IMR-90 (cell line): ENCODE results near the gene PRKCH. TPM values are rescaled to one million over a fixed set of nuclear protein-coding genes. Genes with fewer than 3 reads are reported as not detected.
"Not testable (repeated sequence)": the region's sequence is repeated elsewhere in the genome, so short reads cannot be mapped to it uniquely, and the experiment has no call there.

Experiments used
- ATAC-seq: fragments of 200-7000 bp; cut with Tn5 transposase; 2 replicates; pipeline ENCODE4 v1.9.1; 2020; ENCODE audit warnings: low read depth, mild to moderate bottlenecking, moderate library complexity
- BruUV-seq: library from RNA; stranded (reverse); fragments of 400-500 nt; replicated peaks from 2 replicates; lab custom pipeline; 2021; lab: Mats Ljungman, UMichigan
- CTCF ChIA-PET: fragments of 300-600 bp; formaldehyde crosslinking; extraction: SDS; loops from one replicate; lab custom pipeline; 2021; ENCODE audit warnings: antibody characterized with exemption; lab: Yijun Ruan, JAX
- POLR2A ChIA-PET: fragments of 300-600 bp; sonication (Branson Sonifier 250); formaldehyde crosslinking; loops from one replicate; lab custom pipeline; 2022; ENCODE audit warnings: antibody characterized with exemption; ENCODE audit not compliant: unreplicated experiment; lab: Charles Lee
- DNase-seq: peaks from one replicate; pipeline ENCODE4 v3.0.0; 2013
- H2AFZ ChIP-seq: replicated peaks from 2 replicates; pipeline ENCODE3; 2013; ENCODE audit warnings: low read length, mild to moderate bottlenecking; ENCODE audit not compliant: poor library complexity
- H2AK5ac ChIP-seq: 2 replicates; pipeline ENCODE4 v1.6.1; 2013; ENCODE audit warnings: low read depth, low read length, inconsistent platforms
- H2AK9ac ChIP-seq: replicated peaks from 2 replicates; pipeline ENCODE3; 2013; ENCODE audit warnings: mild to moderate bottlenecking, low read depth, low read length, moderate library complexity; ENCODE audit not compliant: poor library complexity
- H2BK120ac ChIP-seq: 2 replicates; pipeline ENCODE4 v1.6.1; 2013; ENCODE audit warnings: low read depth, low read length, inconsistent platforms
- H2BK15ac ChIP-seq: 3 replicates; pipeline ENCODE4 v1.6.1; 2013; ENCODE audit warnings: low read depth, low read length, inconsistent platforms
- H2BK20ac ChIP-seq: 2 replicates; pipeline ENCODE4 v1.6.1; 2013; ENCODE audit warnings: low read depth, mild to moderate bottlenecking, inconsistent platforms, low read length, moderate library complexity
- H2BK5ac ChIP-seq: 2 replicates; pipeline ENCODE4 v1.6.1; 2013; ENCODE audit warnings: mild to moderate bottlenecking, low read depth, low read length, inconsistent platforms; ENCODE audit not compliant: poor library complexity, severe bottlenecking
- H3K14ac ChIP-seq: replicated peaks from 2 replicates; pipeline ENCODE4 v1.6.1; 2013; ENCODE audit warnings: low read depth, low read length, inconsistent platforms
- H3K18ac ChIP-seq: 2 replicates; pipeline ENCODE4 v1.6.1; 2013; ENCODE audit warnings: low read depth, low read length, control low read depth
- H3K23ac ChIP-seq: 2 replicates; pipeline ENCODE4 v1.6.1; 2013; ENCODE audit warnings: low read depth, low read length, inconsistent platforms
- H3K27ac ChIP-seq: 2 replicates; pipeline ENCODE4 v1.5.1; 2013; ENCODE audit warnings: mild to moderate bottlenecking, control low read depth, low read length; ENCODE audit not compliant: insufficient read depth
- H3K27me3 ChIP-seq: 2 replicates; pipeline ENCODE4 v1.6.1; 2013; ENCODE audit warnings: low read length; ENCODE audit not compliant: control insufficient read depth, insufficient read depth
- H3K36me3 ChIP-seq: 2 replicates; pipeline ENCODE4 v1.6.1; 2013; ENCODE audit warnings: low read length, mixed read lengths; ENCODE audit not compliant: control insufficient read depth, insufficient read depth
- H3K4ac ChIP-seq: 2 replicates; pipeline ENCODE4 v1.6.1; 2013; ENCODE audit warnings: low read depth, low read length, inconsistent platforms
- H3K4me1 ChIP-seq: 2 replicates; pipeline ENCODE4 v1.6.1; 2013; ENCODE audit warnings: low read length, mixed read lengths; ENCODE audit not compliant: control insufficient read depth, insufficient read depth
- H3K4me2 ChIP-seq: 2 replicates; pipeline ENCODE4 v1.6.1; 2013; ENCODE audit warnings: low read depth, mild to moderate bottlenecking, control low read depth, low read length, moderate library complexity
- H3K4me3 ChIP-seq: 2 replicates; pipeline ENCODE4 v1.5.1; 2013; ENCODE audit warnings: low read depth, mild to moderate bottlenecking, control low read depth, low read length, moderate library complexity; ENCODE audit not compliant: insufficient read depth
- H3K56ac ChIP-seq: 2 replicates; pipeline ENCODE4 v1.6.1; 2013; ENCODE audit warnings: low read length, inconsistent platforms; ENCODE audit not compliant: insufficient read depth; ENCODE audit errors: extremely low read depth
- H3K79me1 ChIP-seq, 2 experiments: 2 replicates each; pipeline ENCODE4 v1.6.1; 2013; ENCODE audit warnings: low read length in 2 of 2, inconsistent platforms in 1 of 2, low read depth in 1 of 2
- H3K9ac ChIP-seq: 2 replicates; pipeline ENCODE4 v1.6.1; 2013; ENCODE audit warnings: low read depth, low read length, control low read depth
- H3K9me1 ChIP-seq: 2 replicates; pipeline ENCODE4 v1.6.1; 2013; ENCODE audit warnings: low read length, inconsistent platforms; ENCODE audit not compliant: insufficient read depth
- H3K9me3 ChIP-seq: 2 replicates; pipeline ENCODE4 v1.6.1; 2013; ENCODE audit warnings: low read length; ENCODE audit not compliant: control insufficient read depth, insufficient read depth
- H4K20me1 ChIP-seq: 2 replicates; pipeline ENCODE4 v1.6.1; 2013; ENCODE audit warnings: low read length, inconsistent platforms; ENCODE audit not compliant: insufficient read depth
- H4K5ac ChIP-seq: 2 replicates; pipeline ENCODE4 v1.6.1; 2013; ENCODE audit warnings: mild to moderate bottlenecking, low read depth, low read length, control low read depth
- H4K8ac ChIP-seq, 2 experiments: 2 replicates each; pipeline ENCODE4 v1.6.1; 2013; ENCODE audit warnings: low read depth in 2 of 2, low read length in 2 of 2, control low read depth in 1 of 2, inconsistent platforms in 1 of 2
- H4K91ac ChIP-seq: 2 replicates; pipeline ENCODE4 v1.6.1; 2013; ENCODE audit warnings: low read depth, low read length, inconsistent platforms; ENCODE audit not compliant: insufficient read depth
- WGBS, 2 experiments: methylation state at CpG; one replicate each; pipeline versions ENCODE4 v1.1.5 to v1.1.7; 2013; ENCODE audit warnings: missing lambda C conversion rate in 2 of 2; ENCODE audit not compliant: insufficient read length in 1 of 2; ENCODE audit errors: extremely low coverage in 2 of 2; 5-methylcytosine and 5-hydroxymethylcytosine counted together
- dilution Hi-C: fragments of 300-500 bp; cut with HindIII; formaldehyde crosslinking; loops from one replicate; pipeline ENCODE4 v1.14.3; 2018; ENCODE audit warnings: low sequenced_read_pairs; ENCODE audit not compliant: unreplicated experiment
- in situ Hi-C: fragments of 300-500 bp; cut with MboI; formaldehyde crosslinking; loops from 3 replicates; pipeline ENCODE4 v1.14.3; 2019; ENCODE audit warnings: low sequenced_read_pairs, inconsistent platforms, mixed read lengths
- intact Hi-C: fragments of 100-400 bp; cut with micrococcal nuclease; formaldehyde crosslinking; loops from 2 replicates; pipeline ENCODE4 v1.10.0; 2022
- polyA plus RNA-seq, 3 experiments: library from polyadenylated mRNA; depleted of rRNA; stranded (reverse); fragments of >200 nt; gene quantifications; 2 replicates each; pipeline ENCODE4 v1.2.3, GENCODE V29; 2012; ENCODE audit warnings: low replicate concordance in 1 of 3
- total RNA-seq: library from RNA; depleted of rRNA; stranded (reverse); fragments of >200 nt; gene quantifications from 2 replicates; pipeline ENCODE4 v1.2.3, GENCODE V29; 2012

Gene PRKCH
- total and polyA plus RNA-seq, 2 of the 4 experiments (the other 2 are of a cell fraction): 1.6 to 2.3 TPM

DNA sequence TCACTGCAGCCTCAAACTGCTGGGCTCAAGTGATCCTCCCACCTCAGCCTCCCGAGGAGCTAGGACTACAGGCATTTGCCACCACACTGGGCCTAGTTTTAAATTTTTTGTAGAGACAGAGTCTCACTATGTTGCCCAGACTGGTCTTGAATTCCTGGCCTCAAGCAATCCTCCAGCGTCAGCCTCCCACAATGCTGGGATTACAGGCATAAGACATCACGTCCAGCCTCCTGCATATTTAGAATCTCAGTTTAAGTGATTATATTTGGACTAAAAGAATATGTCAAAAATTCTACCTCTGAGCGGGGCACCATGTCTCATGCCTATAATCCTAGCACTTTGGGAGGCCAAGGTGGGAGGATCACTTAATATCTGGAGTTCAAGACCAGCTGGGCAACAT, 12.7 kb upstream of the PRKCH start:
- in situ Hi-C loops, H2BK120ac ChIP-seq, H3K18ac ChIP-seq, H4K91ac ChIP-seq, DNase-seq, H3K4me3 ChIP-seq, H3K27ac ChIP-seq, H4K5ac ChIP-seq, intact Hi-C loops, H3K4me2 ChIP-seq, H3K14ac ChIP-seq, H2BK20ac ChIP-seq, H3K9ac ChIP-seq, H3K36me3 ChIP-seq, H2BK15ac ChIP-seq, H2BK5ac ChIP-seq, CTCF ChIA-PET, H3K27me3 ChIP-seq, H3K4me1 ChIP-seq, H2AFZ ChIP-seq, ATAC-seq, H3K23ac ChIP-seq, H3K4ac ChIP-seq, H2AK5ac ChIP-seq, H3K9me3 ChIP-seq, H4K8ac ChIP-seq, H2AK9ac ChIP-seq, dilution Hi-C loops, H4K20me1 ChIP-seq, H3K56ac ChIP-seq, BruUV-seq, H3K79me1 ChIP-seq, POLR2A ChIA-PET, H3K9me1 ChIP-seq: not testable (repeated sequence)
- no CpG with 5 or more reads among the region's 4 CpGs for whole genome bisulfite sequencing, 2 experiments
